Heart right ventricle (tissue), 16 donors: ENCODE measurements around the gene PLCZ1. TPM values are rescaled to one million over a fixed set of nuclear protein-coding genes. Genes with fewer than 3 reads are reported as not detected.

Source experiments
- ATAC-seq, 8 donors: fragments of 200-7000 bp; cut with Tn5 transposase; one replicate each; pipeline ENCODE4 v1.9.1; 2020; ENCODE audit warnings: mild to moderate bottlenecking in 8 of 8, moderate library complexity in 8 of 8, moderate number of reproducible peaks in 1 of 8
- DNase-seq, 2 donors: peaks; one replicate each; pipeline ENCODE4 v3.0.0-alpha.2; 2020
- H3K27ac ChIP-seq, 10 donors: fragments of 200-600 bp; sonication (generic) in 2 of 10; one replicate each; pipeline versions ENCODE4 v1.5.0 to v1.8.0; 2020 to 2022; ENCODE audit warnings: mild to moderate bottlenecking in 3 of 10
- H3K27me3 ChIP-seq, 7 donors: fragments of 200-600 bp; one replicate each; pipeline ENCODE4 v1.8.0; 2021 to 2022; ENCODE audit warnings: mild to moderate bottlenecking in 2 of 7
- H3K36me3 ChIP-seq, 9 donors: fragments of 200-600 bp; sonication (generic) in 1 of 9; one replicate each; pipeline versions ENCODE4 v1.5.0 to v1.8.0; 2020 to 2022; ENCODE audit warnings: mild to moderate bottlenecking in 2 of 9
- H3K4me1 ChIP-seq, 9 donors: fragments of 200-600 bp; sonication (generic) in 1 of 9; one replicate each; pipeline versions ENCODE4 v1.5.0 to v1.8.0; 2020 to 2022; ENCODE audit warnings: mild to moderate bottlenecking in 4 of 9
- H3K4me3 ChIP-seq, 10 donors: fragments of 200-600 bp; sonication (generic) in 2 of 10; one replicate each; pipeline versions ENCODE4 v1.5.0 to v1.8.0; 2020 to 2022; ENCODE audit warnings: mild to moderate bottlenecking in 7 of 10, moderate library complexity in 2 of 10
- H3K9me3 ChIP-seq, 11 donors: fragments of 200-600 bp in 10 of 11; sonication (generic) in 2 of 11; one replicate each; pipeline versions ENCODE4 v1.5.0 to v1.8.0; 2013 to 2022; ENCODE audit warnings: mild to moderate bottlenecking in 2 of 11, control low read depth in 1 of 11, moderate library complexity in 1 of 11
- WGBS, 2 donors: extraction: QIAGEN DNeasy Blood & Tissue Kit; methylation state at CpG; one replicate each; pipeline ENCODE4 v1.1.7; 2013; ENCODE audit warnings: inconsistent platforms in 1 of 2; 5-methylcytosine and 5-hydroxymethylcytosine counted together
- intact Hi-C, 10 donors: fragments of 100-400 bp; cut with DNase I; formaldehyde crosslinking; loops; one replicate each; pipeline versions ENCODE4 v1.11.1 to v1.14.2; 2022
- polyA plus RNA-seq, 2 donors: library from polyadenylated mRNA; stranded (reverse); fragments of 200-250 nt; gene quantifications; one replicate each; pipeline ENCODE4 v1.2.3, GENCODE V29; 2013
- total RNA-seq, 10 donors: library from RNA; stranded (reverse); fragmentation: NEBNext Ultra II Directional in 3 of 10; extraction: Animal tissue kit (Norgen Biotek cat#: 25700) in 3 of 10; gene quantifications; one replicate each; pipeline versions ENCODE4 v1.2.1 to v1.2.4, GENCODE V29; 2021 to 2023
- TF ChIP-seq, protein P1 (sequence below), 9 donors: fragments of 200-600 bp; sonication (generic) in 2 of 9; IDR thresholded peaks; one replicate each; pipeline versions ENCODE4 v1.5.0 to v1.8.0; 2021 to 2022; ENCODE audit warnings: antibody characterized with exemption in 9 of 9, mild to moderate bottlenecking in 5 of 9, moderate library complexity in 1 of 9
- donor health status: Arrhythmogenic right ventricular cardiomyopathy.
- donor health status: ischemic (EF 13 %, LVEDD 7.1; RV severe dilation, severe dysfunction).
- donor health status: healthy with polysubstance abuse.
- donor health status: DM: no; HTN: yes; CAD: no.
- donor health status: DM: no; HTN: no; CAD: no.
- donor health status: ischemic (EF 25% LVEDD 6.9; RV normal size, moderate dysfunction).
- donor health status: ischemic (EF 25% LVEDD 5.7; RV mildly dilated, moderate dysfunction).
- donor health status: healthy.
- donor health status: DM: yes; HTN: yes; CAD: no.
- donor health status: Ischemic cardiomyopathy.
- donor health status: ischemic (EF 35%, LVEDD 5.7; RV mildly dilated, moderate dysfunction).
- donor health status: nonischemic (EF 11% LVEDD 7.7; RV severe dilation, severe dysfunction).
- donor health status: DM: yes; HTN: yes; CAD: no.
- donor health status: PGD.
- donor health status: ischemic (EF 29% LVEDD 5.4; RV normal size, mild dysfunction).
- donor health status: nonischemic (EF 23%, LVEDD 6.1; RV moderate dilation, normal function).

PLCZ1 gene
- total and polyA plus RNA-seq, 12 donors, result 0.32 to 1.5 (median 0.88) TPM; not detected in 8

DNA sequence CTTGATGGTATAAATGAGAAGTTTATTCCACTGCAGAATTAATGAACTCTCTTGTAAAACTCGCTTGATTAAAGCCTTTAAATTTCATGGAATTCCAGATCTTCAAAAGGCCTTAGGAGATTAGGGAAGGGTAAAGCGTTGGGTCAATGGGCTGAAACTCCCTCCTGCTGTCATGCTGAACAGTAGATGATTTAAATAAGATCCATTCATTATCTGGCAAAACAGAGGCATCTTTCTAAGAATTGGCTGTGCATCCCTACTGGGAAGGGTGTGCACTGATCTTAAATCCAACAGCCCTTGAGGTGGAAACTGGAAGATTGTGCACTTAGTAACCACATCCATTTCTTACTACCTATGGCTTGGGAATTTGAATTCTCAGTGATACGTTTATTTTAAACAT lies 56.0 kb downstream of the PLCZ1 start:
- H3K27me3 ChIP-seq, result no peaks in the 10 kb centered on the region
- ATAC-seq, result no peak
- H3K27ac ChIP-seq, result no peak overlapping the region
- DNase-seq, result no peak
- H3K36me3 ChIP-seq, result no peaks in the 10 kb centered on the region
- peaks cover 0 to 5% (median 0%) of the 10 kb centered on the region in 11 donors for H3K9me3 ChIP-seq
- intact Hi-C loops, result no loop called here
- H3K4me1 ChIP-seq, result peaks cover 0 to 4% (median 0%) of the 10 kb centered on the region in 9 donors
- H3K4me3 ChIP-seq, result no peak overlapping the region
- TF ChIP-seq, protein P1, sequence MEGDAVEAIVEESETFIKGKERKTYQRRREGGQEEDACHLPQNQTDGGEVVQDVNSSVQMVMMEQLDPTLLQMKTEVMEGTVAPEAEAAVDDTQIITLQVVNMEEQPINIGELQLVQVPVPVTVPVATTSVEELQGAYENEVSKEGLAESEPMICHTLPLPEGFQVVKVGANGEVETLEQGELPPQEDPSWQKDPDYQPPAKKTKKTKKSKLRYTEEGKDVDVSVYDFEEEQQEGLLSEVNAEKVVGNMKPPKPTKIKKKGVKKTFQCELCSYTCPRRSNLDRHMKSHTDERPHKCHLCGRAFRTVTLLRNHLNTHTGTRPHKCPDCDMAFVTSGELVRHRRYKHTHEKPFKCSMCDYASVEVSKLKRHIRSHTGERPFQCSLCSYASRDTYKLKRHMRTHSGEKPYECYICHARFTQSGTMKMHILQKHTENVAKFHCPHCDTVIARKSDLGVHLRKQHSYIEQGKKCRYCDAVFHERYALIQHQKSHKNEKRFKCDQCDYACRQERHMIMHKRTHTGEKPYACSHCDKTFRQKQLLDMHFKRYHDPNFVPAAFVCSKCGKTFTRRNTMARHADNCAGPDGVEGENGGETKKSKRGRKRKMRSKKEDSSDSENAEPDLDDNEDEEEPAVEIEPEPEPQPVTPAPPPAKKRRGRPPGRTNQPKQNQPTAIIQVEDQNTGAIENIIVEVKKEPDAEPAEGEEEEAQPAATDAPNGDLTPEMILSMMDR (IDR thresholded peaks at IDR 0.05), result no peak
- 70 to 74% methylated on average over 3 of the region's 3 CpGs for WGBS, 2 donors

DNA sequence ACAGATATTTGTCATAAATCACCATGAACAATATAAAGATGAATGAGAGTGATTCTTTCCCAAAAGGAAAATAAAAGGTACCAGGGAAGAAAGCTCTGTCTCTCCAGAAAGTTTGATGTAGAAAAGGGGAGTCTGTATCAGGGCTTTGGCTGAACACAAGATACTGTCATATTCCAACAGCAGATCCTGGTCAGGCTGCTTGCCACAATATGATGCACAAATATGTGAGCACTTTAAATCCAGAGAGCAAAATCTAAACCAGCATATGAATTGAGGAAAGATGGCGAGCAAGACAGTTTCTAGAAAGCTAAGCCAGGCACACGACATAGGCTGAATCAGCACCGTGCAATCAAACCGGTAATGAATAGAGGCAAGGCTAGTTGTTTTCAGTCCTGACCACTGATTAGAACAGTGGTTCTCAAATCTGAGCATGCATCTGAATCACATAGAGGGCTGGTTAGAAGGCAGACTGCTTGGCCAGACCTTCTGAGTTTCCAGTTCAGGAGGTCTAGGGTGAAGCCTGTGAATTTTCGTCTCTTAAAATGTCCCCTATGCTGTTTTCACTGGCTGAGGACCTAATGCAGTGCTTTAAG lies 60.7 kb downstream of the PLCZ1 start:
- peaks cover 0 to 11% (median 0%) of the 10 kb centered on the region in 11 donors for H3K9me3 ChIP-seq
- ATAC-seq (no peak), DNase-seq (no peak)
- intact Hi-C loops, result no loop called here
- WGBS, 2 donors, result 65 to 77% methylated on average over 5 of the region's 5 CpGs
- TF ChIP-seq, protein P1 (IDR thresholded peaks at IDR 0.05), result no peak
- H3K4me1 ChIP-seq, result no peaks in the 10 kb centered on the region
- H3K27me3 ChIP-seq, result no peaks in the 10 kb centered on the region
- no peaks in the 10 kb centered on the region for H3K36me3 ChIP-seq
- no peak overlapping the region for H3K27ac ChIP-seq
- no peak overlapping the region for H3K4me3 ChIP-seq

DNA sequence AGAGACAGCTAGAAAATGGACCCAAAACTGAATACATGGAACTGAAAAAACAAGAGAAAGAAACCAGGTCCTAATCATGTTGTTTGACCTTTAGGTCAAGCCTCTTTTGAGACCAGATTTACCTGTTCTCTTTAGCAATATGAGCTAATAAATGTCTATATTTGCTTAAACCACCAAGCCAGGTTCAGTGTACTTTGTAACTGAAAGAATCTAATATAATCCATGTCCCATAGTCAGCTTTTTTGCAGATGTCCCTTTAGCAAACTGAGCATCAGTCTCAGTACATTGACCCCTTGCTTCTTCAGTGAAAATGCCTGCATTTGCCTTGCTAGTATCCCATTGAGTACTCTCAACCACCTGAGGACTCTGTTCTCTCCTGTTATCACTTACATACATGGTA lies 61.7 kb downstream of the PLCZ1 start:
- Histone ChIP-seq H3K4me3 (no peak overlapping the region), H3K9me3 (peaks cover 0 to 11% (median 0%) of the 10 kb centered on the region in 11 donors), H3K36me3 (no peaks in the 10 kb centered on the region), H3K27ac (no peak overlapping the region), H3K27me3 (no peaks in the 10 kb centered on the region), H3K4me1 (no peaks in the 10 kb centered on the region)
- no peak for DNase-seq
- no peak for ATAC-seq
- TF ChIP-seq, protein P1 (IDR thresholded peaks at IDR 0.05), result no peak
- intact Hi-C loops, result no loop called here

DNA sequence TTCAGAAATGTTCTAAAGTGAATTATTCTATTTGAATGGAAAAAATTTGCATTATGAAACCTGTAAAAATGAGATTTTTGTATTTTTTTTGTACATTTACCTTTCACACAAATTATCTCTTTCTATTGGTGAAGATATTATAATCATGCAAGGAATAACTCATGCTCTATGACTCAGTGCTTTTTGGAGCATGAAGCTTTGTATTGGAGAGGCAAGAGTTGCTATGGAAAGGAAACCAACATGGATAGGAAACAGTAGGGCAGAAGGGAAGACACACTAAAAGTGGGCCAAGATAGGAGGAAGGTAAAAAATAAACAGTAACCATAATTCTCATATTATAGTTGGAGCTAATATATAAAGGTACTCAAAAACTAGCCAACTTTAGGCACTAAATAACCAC lies 79.0 kb downstream of the PLCZ1 start:
- Histone ChIP-seq H3K4me1 (no peaks in the 10 kb centered on the region), H3K9me3 (peaks cover 0 to 61% (median 6%) of the 10 kb centered on the region in 11 donors), H3K36me3 (no peaks in the 10 kb centered on the region), H3K4me3 (no peak overlapping the region), H3K27ac (no peak overlapping the region), H3K27me3 (no peaks in the 10 kb centered on the region)
- TF ChIP-seq, protein P1 (IDR thresholded peaks at IDR 0.05), result no peak
- no peak for ATAC-seq
- DNase-seq, result no peak
- intact Hi-C loops, result no loop called here
